Measurements from ENCODE around the gene EME1. TPM values are rescaled to one million over a fixed set of nuclear protein-coding genes. Genes with fewer than 3 reads are reported as not detected.

EME1 gene
- total and polyA plus RNA-seq, 2 of the 8 experiments (the other 6 are each of a cell fraction or from before 2014, with no cell fraction given) = 13.9 to 16.3 TPM

GRCh38 chr17:50360486-50361115, 12.4 kb upstream of the EME1 start:
- Histone ChIP-seq H4K5ac (ENCODE audit: insufficient read length, low read depth, low read length) (no peak overlapping the region), H3K18ac (ENCODE audit: extremely low read depth, low read length) (no peak overlapping the region), H3K79me2 (ENCODE audit: control insufficient read depth in 1 of 2, insufficient read depth in 2 of 2, low read length in 2 of 2) (no peaks in the 10 kb centered on the region), H2AK5ac (ENCODE audit: low read depth, low read length) (no peak overlapping the region), H3K27ac (ENCODE audit: low read depth, low read length) (no peak overlapping the region), H3K4ac (replicated peaks; ENCODE audit: insufficient read length, low read depth, low read length) (no peak overlapping the region), H4K20me1 (replicated peaks in 1 of 2; ENCODE audit: control insufficient read depth in 1 of 2, insufficient read depth in 2 of 2, low read length in 2 of 2) (peaks cover 6 to 27% of the 10 kb centered on the region in 2 experiments), H3K27me3 (replicated peaks in 1 of 4; ENCODE audit: control insufficient read depth in 3 of 4, extremely low read depth in 1 of 4, insufficient read depth in 3 of 4, low read length in 3 of 4) (no peaks in the 10 kb centered on the region), H3K23ac (ENCODE audit: insufficient read length) (no peak overlapping the region), H3K79me1 (ENCODE audit: low read depth, low read length) (no peaks in the 10 kb centered on the region), H4K91ac (replicated peaks; ENCODE audit: insufficient read length, low read length) (no peak overlapping the region), H3K4me3 (ENCODE audit: extremely low read depth in 1 of 4, insufficient read depth in 2 of 4, low read depth in 3 of 4, low read length in 4 of 4) (no peak overlapping the region), H3K14ac (ENCODE audit: insufficient read length) (no peak overlapping the region), H2BK12ac (ENCODE audit: low read depth, low read length) (no peak overlapping the region), H3K4me1 (replicated peaks in 1 of 4; ENCODE audit: control insufficient read depth in 3 of 4, insufficient read depth in 4 of 4, low read length in 3 of 4) (peaks cover 0 to 27% (median 11%) of the 10 kb centered on the region in 4 experiments; a peak in 6 of 7 replicates), H2BK15ac (ENCODE audit: low read length) (no peak overlapping the region), H3K9ac (replicated peaks in 1 of 4; ENCODE audit: extremely low read depth in 1 of 4, low read depth in 3 of 4, low read length in 3 of 4) (no peak overlapping the region), H3K36me3 (ENCODE audit: control insufficient read depth in 2 of 4, insufficient read depth in 4 of 4, low read length in 3 of 4) (peaks cover 9 to 34% (median 22%) of the 10 kb centered on the region in 4 experiments), H2BK120ac (replicated peaks; ENCODE audit: low read depth, low read length) (no peak overlapping the region), H3K4me2 (ENCODE audit: insufficient read depth in 1 of 2, low read depth in 2 of 2, low read length in 2 of 2) (no peak overlapping the region), H2BK5ac (ENCODE audit: low read depth, low read length) (no peak overlapping the region), H3K9me3 (ENCODE audit: insufficient read depth in 2 of 2, low read depth in 1 of 2, low read length in 1 of 2) (no peaks in the 10 kb centered on the region), H3K56ac (replicated peaks; ENCODE audit: insufficient read length, low read depth, low read length) (no peak overlapping the region), H3K23me2 (ENCODE audit: low read depth, low read length) (no peaks in the 10 kb centered on the region), H2BK20ac (ENCODE audit: low read length) (no peak overlapping the region), H4K8ac (ENCODE audit: extremely low read depth, insufficient read depth, low read length) (no peak overlapping the region), H2AFZ (ENCODE audit: low read length) (no peak overlapping the region)
- TF ChIP-seq CTCF (IDR thresholded peaks at IDR 0.05; ENCODE audit: control extremely low read depth in 1 of 3, insufficient read depth in 1 of 3, low read depth in 1 of 3, low read length in 3 of 3) (no peak), E2F6 (IDR thresholded peaks at IDR 0.05) (no peak), CHD1 (IDR thresholded peaks at IDR 0.05; ENCODE audit: low read depth, low read length) (no peak)
- WGBS, 2 experiments (ENCODE audit: extremely low coverage in 1 of 2, insufficient coverage in 1 of 2, insufficient read length in 1 of 2, insufficient replicate concordance in 2 of 2, low coverage in 1 of 2, low lambda C conversion rate in 2 of 2, missing lambda C conversion rate in 1 of 2) = 80% methylated on average over 8 of the region's 11 CpGs; no CpG with 5 or more reads in 1 of the 2 experiments
- no peak for FAIRE-seq
- ChIA-PET POLR2A (ENCODE audit: partially characterized antibody) (interaction anchor here (0.9 to 20.2 kb wide), 6 partner anchors 9 to 183 kb away, joined by 3 to 313 read pairs (median 8); partner anchors contain the start of genes EME1, LRRC59, MRPL27 and XYLT2), CTCF (ENCODE audit: partially characterized antibody) (interaction anchor here (0.8 to 6.1 kb wide), 18 partner anchors 10 to 159 kb away, joined by 3 to 58 read pairs (median 6); partner anchors contain the start of genes ACSF2, COL1A1, EME1 and LRRC59)
- DNase-seq (ENCODE audit: low read depth in 1 of 2, low spot score in 2 of 2) = no peak

Measured in H1 (cell line).